Stimulated activated CD4-positive, alpha-beta T cell treated with anti-CD3 and anti-CD28 coated beads, Interleukin-15, amount 100 ng/mL, for 1 hour (primary cell): ENCODE measurements around the gene ALCAM.
"Not testable (repeated sequence)": the region's sequence is repeated elsewhere in the genome, so short reads cannot be mapped to it uniquely, and the experiment has no call there.

Experiments used
- DNase-seq, 2 donors: peaks; one replicate each; pipeline ENCODE4 v3.0.0-alpha.2; 2020; ENCODE audit warnings: low read depth in 1 of 2, low spot score in 1 of 2

The ALCAM gene

GRCh38 chr3:105385819-105386508 is 19.3 kb downstream of the ALCAM start:
- no peak for DNase-seq

GRCh38 chr3:105387122-105387751 is 20.5 kb downstream of the ALCAM start:
- no peak for DNase-seq

GRCh38 chr3:105388176-105388575 is 21.5 kb downstream of the ALCAM start:
- no peak for DNase-seq

- DNase-seq, result not testable (repeated sequence)
Observed at GRCh38 chr3:105389759-105390158, 23.1 kb downstream of the ALCAM start.

GRCh38 chr3:105392598-105392997 is 25.9 kb downstream of the ALCAM start:
- not testable (repeated sequence) for DNase-seq

DNA sequence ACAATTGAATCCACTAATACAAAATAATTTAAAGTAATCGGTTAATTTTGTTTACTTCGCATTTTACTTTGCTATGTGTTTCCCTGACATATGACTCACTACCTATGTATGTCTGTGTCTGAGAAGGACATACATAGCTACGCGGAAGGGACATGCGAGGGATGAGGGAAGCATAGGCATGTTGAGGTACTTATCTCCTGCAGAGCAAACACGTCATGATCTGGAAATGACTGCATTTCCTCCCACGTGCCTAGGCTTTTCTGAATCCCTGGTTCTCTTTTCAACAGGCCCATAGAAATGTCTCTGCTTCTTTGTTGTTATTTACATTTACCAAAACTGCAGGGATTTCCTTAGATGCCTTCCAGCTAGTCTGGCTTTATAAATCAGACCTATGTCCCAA is 27.5 kb downstream of the ALCAM start:
- no peak for DNase-seq

DNA sequence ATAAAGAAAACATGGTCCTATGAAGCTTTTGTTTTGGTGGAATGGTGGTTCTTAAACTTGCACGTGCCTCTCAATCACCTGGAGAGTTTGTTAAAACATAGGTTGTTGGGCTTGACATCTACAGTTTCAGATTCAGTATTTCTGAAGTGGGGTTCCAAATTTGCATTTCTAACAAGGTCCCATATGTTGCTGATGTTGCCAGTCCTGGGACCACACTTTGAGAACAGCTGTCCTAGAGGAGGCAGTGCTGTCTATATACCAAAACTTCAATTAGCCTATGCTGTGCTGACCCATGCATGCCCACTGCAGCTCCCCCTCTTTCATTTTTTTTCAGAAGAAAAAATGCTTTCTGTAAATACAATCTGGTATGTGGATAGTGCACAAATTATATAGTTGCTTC is 31.3 kb downstream of the ALCAM start:
- DNase-seq, result no peak

DNA sequence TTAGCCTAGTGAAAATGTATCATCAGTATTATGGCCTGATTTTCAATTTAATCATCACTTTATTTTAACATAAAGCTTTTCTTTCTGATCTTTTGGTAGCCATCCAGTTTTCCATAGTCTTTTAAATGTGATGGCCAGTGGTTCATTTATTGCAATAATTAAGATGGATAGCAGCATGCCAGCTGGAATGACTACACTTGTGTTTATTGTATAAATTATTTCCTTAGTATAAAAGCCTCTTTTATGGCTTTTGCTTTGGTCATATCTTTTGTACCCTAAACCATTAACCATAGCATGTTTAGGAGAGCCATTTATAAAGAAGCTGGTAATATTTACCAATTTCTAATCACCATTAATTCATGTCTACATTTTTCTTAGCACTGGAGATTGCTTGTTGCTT is 31.7 kb downstream of the ALCAM start:
- no peak for DNase-seq

- no peak for DNase-seq
Observed at GRCh38 chr3:105399062-105399461, 32.4 kb downstream of the ALCAM start.

- no peak for DNase-seq
Observed at GRCh38 chr3:105399611-105400010, 32.9 kb downstream of the ALCAM start.

GRCh38 chr3:105401254-105401653 is 34.5 kb downstream of the ALCAM start:
- no peak for DNase-seq

GRCh38 chr3:105401691-105402149 is 35.0 kb downstream of the ALCAM start:
- DNase-seq, result no peak

DNA sequence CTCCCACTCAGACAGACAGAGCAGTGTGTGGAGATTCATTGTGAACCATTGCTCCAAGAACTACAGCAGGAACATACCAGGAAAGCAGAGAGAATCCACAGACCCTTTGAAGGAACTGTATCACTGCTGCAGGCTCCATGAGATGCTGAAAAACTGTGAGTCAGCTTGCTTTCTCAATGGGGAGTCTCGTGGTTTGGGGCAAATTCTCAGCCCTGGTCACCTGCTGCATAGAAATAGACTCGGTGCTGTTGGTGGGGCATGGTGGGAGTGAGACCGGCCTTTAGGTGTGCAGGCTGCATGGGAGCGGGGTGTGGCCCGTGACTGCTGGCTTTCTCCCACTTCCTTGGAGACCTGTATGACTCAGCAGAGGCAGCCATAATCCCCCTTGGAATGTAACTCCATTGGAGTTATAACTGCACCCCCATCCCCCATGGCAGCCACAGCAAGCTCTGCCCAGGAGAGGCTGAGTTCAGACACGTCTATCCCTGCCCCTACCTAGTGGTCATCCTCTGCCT is 35.6 kb downstream of the ALCAM start:
- no peak for DNase-seq

DNA sequence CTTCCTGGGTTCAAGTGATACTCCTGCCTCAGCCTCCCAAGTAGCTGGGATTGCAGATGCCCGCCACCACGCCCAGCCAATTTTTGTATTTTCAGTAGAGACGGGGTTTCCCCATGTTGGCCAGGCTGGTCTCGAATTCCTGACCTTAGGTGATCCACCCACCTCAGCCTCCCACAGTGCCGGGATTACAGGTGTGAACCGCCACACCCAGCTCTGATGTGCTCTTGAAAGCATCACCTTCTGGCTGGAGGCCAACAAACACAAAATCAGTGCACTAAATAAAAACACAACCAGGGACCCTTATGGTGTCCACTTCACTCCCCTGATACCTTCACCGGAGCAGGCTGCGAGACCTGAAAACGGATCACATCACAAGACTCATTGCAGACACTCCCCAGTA is 36.3 kb downstream of the ALCAM start:
- not testable (repeated sequence) for DNase-seq

- no peak for DNase-seq
Observed at GRCh38 chr3:105406268-105406667, 39.6 kb downstream of the ALCAM start.

GRCh38 chr3:105409364-105409763 is 42.7 kb downstream of the ALCAM start:
- no peak for DNase-seq

DNA sequence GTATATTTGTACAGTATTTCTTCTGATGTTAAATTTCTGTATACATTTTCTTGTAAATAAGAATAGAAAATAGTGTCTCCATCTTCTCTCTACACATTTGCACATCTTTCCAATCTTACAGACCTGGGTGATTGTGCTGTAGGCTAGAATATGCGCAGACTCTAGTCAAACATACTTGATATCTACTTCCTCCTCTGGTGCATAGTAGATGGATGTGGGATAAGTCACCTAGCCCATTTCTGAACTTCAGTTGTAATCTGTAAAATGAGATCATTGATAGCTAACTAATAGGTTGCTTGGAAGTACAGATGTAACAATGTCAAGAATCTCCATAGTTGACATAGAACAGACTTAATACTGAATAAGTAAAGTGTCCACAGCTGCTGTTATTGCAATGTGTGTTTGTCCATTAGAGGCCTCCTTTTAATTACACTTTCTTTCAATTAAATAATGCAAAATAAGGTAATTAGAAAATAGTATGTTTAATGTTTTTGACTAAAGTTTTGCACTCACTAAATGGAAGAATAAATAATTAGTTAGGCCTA is 46.7 kb downstream of the ALCAM start:
- no peak for DNase-seq

- no peak for DNase-seq
Observed at GRCh38 chr3:105414841-105415240, 48.1 kb downstream of the ALCAM start.

- DNase-seq, result no peak
Observed at GRCh38 chr3:105415951-105416350, 49.2 kb downstream of the ALCAM start.

DNA sequence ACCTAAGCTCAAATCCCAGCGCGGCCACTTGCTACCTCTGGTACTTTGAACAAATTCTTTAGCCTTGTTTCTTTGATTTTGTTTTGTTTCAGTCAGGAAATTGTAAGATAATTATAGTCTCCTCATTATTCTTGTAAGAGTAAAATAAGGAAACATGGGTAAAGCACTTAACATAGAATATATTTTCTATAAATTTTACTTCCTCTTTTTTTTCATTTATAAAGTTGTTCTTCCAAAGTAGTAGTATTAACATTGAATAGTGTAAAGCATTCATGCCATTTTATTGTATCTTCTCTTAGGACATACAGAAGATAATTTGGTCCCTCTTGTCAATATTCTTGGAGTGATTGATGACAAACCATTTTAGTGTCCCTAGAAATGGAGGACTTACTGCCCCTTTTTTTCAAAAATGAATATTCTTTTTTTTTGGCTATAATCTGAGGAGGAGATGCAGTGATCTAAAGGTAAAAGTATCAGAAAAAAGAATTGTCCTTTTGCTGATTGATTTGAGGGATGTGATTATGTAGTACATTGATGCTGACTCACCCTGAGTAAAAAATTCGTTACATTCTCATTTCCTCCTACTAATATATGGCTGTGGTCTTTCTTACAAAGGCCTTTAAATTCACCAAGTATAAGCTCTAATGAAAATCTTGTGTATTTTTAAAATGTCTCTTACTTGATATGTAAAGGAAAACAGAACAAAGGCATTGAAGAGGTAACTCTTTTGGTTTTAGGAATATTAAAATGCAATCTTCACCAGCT is 51.0 kb downstream of the ALCAM start:
- no peak for DNase-seq

GRCh38 chr3:105422645-105423044 is 55.9 kb downstream of the ALCAM start:
- DNase-seq, result no peak

DNA sequence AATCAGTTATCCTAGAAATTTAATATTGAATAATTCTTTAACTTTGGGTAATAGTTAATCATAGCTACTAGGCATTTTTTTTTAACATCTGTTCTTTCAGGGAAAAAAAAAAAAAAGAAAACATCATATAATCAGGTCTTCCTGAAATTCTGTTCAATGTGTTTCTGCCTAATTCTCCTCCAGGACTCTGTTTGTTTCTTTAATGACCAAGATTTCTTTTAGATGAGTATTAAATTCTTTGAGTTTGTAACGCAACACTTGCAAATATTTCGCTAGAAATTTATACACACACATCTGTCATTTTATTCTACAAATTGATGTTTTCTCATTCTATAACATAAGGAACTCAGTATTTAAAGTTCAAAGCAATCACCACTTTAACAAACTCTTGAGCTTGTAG is 56.7 kb downstream of the ALCAM start:
- no peak for DNase-seq
